H1 (cell line): ENCODE results near the gene EMP3. TPM values are rescaled to one million over a fixed set of nuclear protein-coding genes. Genes with fewer than 3 reads are reported as not detected.

ENCODE experiments used
- BACH1 ChIP-seq: IDR thresholded peaks from 2 replicates; pipeline ENCODE4 v1.6.1; 2012; ENCODE audit warnings: low read length, improper control_type of control experiment
- CBX5 ChIP-seq: fragments of 300-800, 300-1000 bp; sonication (generic); IDR thresholded peaks from 2 replicates; pipeline ENCODE4 v1.7.1; 2016; ENCODE audit warnings: antibody characterized with exemption, low read length, low read depth
- CTBP2 ChIP-seq: IDR thresholded peaks from 2 replicates; pipeline ENCODE4 v1.7.0; 2011; ENCODE audit warnings: borderline replicate concordance, mild to moderate bottlenecking, moderate library complexity, mixed read lengths, low read length; ENCODE audit not compliant: insufficient read depth, insufficient read length
- EZH2 ChIP-seq: fragments of 200-600 bp; sonication (generic); IDR thresholded peaks from 2 replicates; pipeline ENCODE4 v1.7.1; 2012; ENCODE audit warnings: low read depth, mild to moderate bottlenecking, moderate library complexity, low read length, inconsistent platforms; ENCODE audit not compliant: severe bottlenecking
- FOSL1 ChIP-seq: IDR thresholded peaks from 2 replicates; pipeline ENCODE4 v1.6.1; 2011; ENCODE audit warnings: mild to moderate bottlenecking, low read depth, low read length, moderate library complexity; ENCODE audit not compliant: insufficient read depth
- GTF2F1 ChIP-seq: IDR thresholded peaks from 2 replicates; pipeline ENCODE4 v1.6.1; 2012; ENCODE audit warnings: low read depth, low read length, improper control_type of control experiment, borderline replicate concordance
- KDM1A ChIP-seq: fragments of 200-600, 300-600 bp; sonication (generic); IDR thresholded peaks from 2 replicates; pipeline ENCODE4 v1.7.1; 2016; ENCODE audit warnings: mild to moderate bottlenecking, low read length, borderline replicate concordance
- KDM4A ChIP-seq: IDR thresholded peaks from one replicate; pipeline ENCODE4 v1.7.1; 2012; ENCODE audit warnings: low read depth, mild to moderate bottlenecking, moderate library complexity, low read length, inconsistent platforms; ENCODE audit not compliant: severe bottlenecking
- KDM5A ChIP-seq: fragments of 200-600 bp; IDR thresholded peaks from 2 replicates; pipeline ENCODE4 v1.7.1; 2012; ENCODE audit warnings: mild to moderate bottlenecking, low read length, inconsistent platforms, mixed read lengths
- MAX ChIP-seq: IDR thresholded peaks from 2 replicates; pipeline ENCODE4 v1.6.1; 2012; ENCODE audit warnings: inconsistent platforms
- NANOG ChIP-seq: IDR thresholded peaks from 2 replicates; pipeline ENCODE4 v1.6.1; 2011; ENCODE audit warnings: low read length, low read depth, mild to moderate bottlenecking, inconsistent platforms; ENCODE audit not compliant: insufficient read depth, poor library complexity, severe bottlenecking
- RBBP5 ChIP-seq: IDR thresholded peaks from 2 replicates; pipeline ENCODE4 v1.7.1; 2012; ENCODE audit warnings: low read depth, mild to moderate bottlenecking, inconsistent platforms, low read length, moderate library complexity, borderline replicate concordance
- RFX5 ChIP-seq: IDR thresholded peaks from 2 replicates; pipeline ENCODE4 v1.6.1; 2011; ENCODE audit warnings: low read depth, low read length, improper control_type of control experiment, borderline replicate concordance
- RNF2 ChIP-seq: fragments of 200-900, 300-1000 bp; sonication (generic); IDR thresholded peaks from 2 replicates; pipeline ENCODE4 v1.7.1; 2016; ENCODE audit warnings: borderline replicate concordance, low read depth, mild to moderate bottlenecking, antibody characterized with exemption, low read length; ENCODE audit not compliant: poor library complexity, severe bottlenecking; ENCODE audit errors: missing control alignments
- RXRA ChIP-seq: IDR thresholded peaks from 2 replicates; pipeline ENCODE4 v1.6.1; 2011; ENCODE audit warnings: low read depth, mild to moderate bottlenecking, low read length, moderate library complexity; ENCODE audit not compliant: insufficient read depth
- SAP30 ChIP-seq: fragments of 300-600 bp; sonication (generic); IDR thresholded peaks from 2 replicates; pipeline ENCODE4 v1.7.1; 2012; ENCODE audit warnings: low read length, moderate library complexity, mild to moderate bottlenecking, inconsistent platforms; ENCODE audit not compliant: insufficient read depth, insufficient replicate concordance
- TAF1 ChIP-seq: IDR thresholded peaks from 2 replicates; pipeline ENCODE4 v1.6.1; 2011; ENCODE audit warnings: mild to moderate bottlenecking, low read depth, low read length
- TBP ChIP-seq: IDR thresholded peaks from 2 replicates; pipeline ENCODE4 v1.6.1; 2011; ENCODE audit warnings: low read depth, low read length, improper control_type of control experiment
- YY1 ChIP-seq: IDR thresholded peaks from 2 replicates; pipeline ENCODE4 v1.6.1; 2011; ENCODE audit warnings: low read depth, mild to moderate bottlenecking, low read length
- polyA plus RNA-seq, 7 experiments: library from polyadenylated mRNA; depleted of rRNA in 3 of 7; stranded (reverse) in 5 of 7; unstranded in 2 of 7; fragments of >200 nt in 5 of 7; fragments of 200-250 nt in 2 of 7; gene quantifications; 1 replicate in 5 of 7; 2 replicates in 1 of 7; 4 replicates in 1 of 7; pipeline versions ENCODE4 v1.2.1 to v1.2.3, GENCODE V29; 2011 to 2013; ENCODE audit warnings: missing spikeins in 2 of 7, mixed read lengths in 2 of 7
- total RNA-seq: library from RNA; stranded (reverse); fragmentation: NEBNext Ultra II Directional; extraction: Animal tissue kit (Norgen Biotek cat#: 25700); gene quantifications from 2 replicates; pipeline ENCODE4 v1.2.1, GENCODE V29; 2021
- TF ChIP-seq, protein P1 (sequence below): IDR thresholded peaks from 2 replicates; pipeline ENCODE4 v1.6.1; 2012; ENCODE audit warnings: low read length, inconsistent platforms

Gene EMP3
- total and polyA plus RNA-seq, 2 of the 8 experiments (the other 6 are each of a cell fraction or from before 2014, with no cell fraction given) = 18.4 to 87.8 TPM

- TF ChIP-seq MAX = peak; percentile 72
- TF ChIP-seq KDM4A = peak; percentile 89
- TF ChIP-seq EZH2 = no peak
- no peak for TF ChIP-seq TBP
- no peak for TF ChIP-seq KDM1A
- no peak for TF ChIP-seq YY1
- TF ChIP-seq KDM5A = no peak
- TF ChIP-seq RXRA = no peak
- no peak for TF ChIP-seq CTBP2
- no peak for TF ChIP-seq GTF2F1
- no peak for TF ChIP-seq BACH1
- TF ChIP-seq RFX5 = no peak
- TF ChIP-seq RBBP5 = peak; percentile 62; the same call in 1 of the 2 replicates
- peak; percentile 55; the same call in 1 of the 2 replicates for TF ChIP-seq TAF1
- TF ChIP-seq CBX5 = no peak
- TF ChIP-seq FOSL1 = no peak
- TF ChIP-seq NANOG = no peak
- no peak for TF ChIP-seq RNF2
- peak; percentile 37 for TF ChIP-seq SAP30
- TF ChIP-seq, protein P1, sequence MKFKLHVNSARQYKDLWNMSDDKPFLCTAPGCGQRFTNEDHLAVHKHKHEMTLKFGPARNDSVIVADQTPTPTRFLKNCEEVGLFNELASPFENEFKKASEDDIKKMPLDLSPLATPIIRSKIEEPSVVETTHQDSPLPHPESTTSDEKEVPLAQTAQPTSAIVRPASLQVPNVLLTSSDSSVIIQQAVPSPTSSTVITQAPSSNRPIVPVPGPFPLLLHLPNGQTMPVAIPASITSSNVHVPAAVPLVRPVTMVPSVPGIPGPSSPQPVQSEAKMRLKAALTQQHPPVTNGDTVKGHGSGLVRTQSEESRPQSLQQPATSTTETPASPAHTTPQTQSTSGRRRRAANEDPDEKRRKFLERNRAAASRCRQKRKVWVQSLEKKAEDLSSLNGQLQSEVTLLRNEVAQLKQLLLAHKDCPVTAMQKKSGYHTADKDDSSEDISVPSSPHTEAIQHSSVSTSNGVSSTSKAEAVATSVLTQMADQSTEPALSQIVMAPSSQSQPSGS = no peak
These were observed 3.4 kb upstream of the EMP3 start (continued) for GRCh38 chr19:48321622-48322591.
